Measurements from ENCODE around the gene NEXMIF. TPM values are rescaled to one million over a fixed set of nuclear protein-coding genes. Genes with fewer than 3 reads are reported as not detected.
"Not testable (repeated sequence)": the region's sequence is repeated elsewhere in the genome, so short reads cannot be mapped to it uniquely, and the experiment has no call there.

Gene NEXMIF
- total RNA-seq, 6 donors from 2014 or later: under 0.01 to 2.1 (median 0.65) TPM

GRCh38 chrX:74906417-74906816 lies 18.8 kb downstream of the NEXMIF start:
- Histone ChIP-seq H3K36me3 (no peaks in the 10 kb centered on the region), H3K4me3 (no peak overlapping the region), H3K27me3 (no peaks in the 10 kb centered on the region), H3K4me1 (no peaks in the 10 kb centered on the region), H3K27ac (no peak overlapping the region), H3K9me3 (no peaks in the 10 kb centered on the region)
- ATAC-seq (ENCODE audit: low FRiP score in 2 of 2) (no peak), DNase-seq (no peak)
- TF ChIP-seq CTCF (IDR thresholded peaks at IDR 0.05) (no peak), POLR2AphosphoS5 (IDR thresholded peaks at IDR 0.05) (no peak), EP300 (IDR thresholded peaks at IDR 0.05) (no peak), POLR2A (IDR thresholded peaks at IDR 0.05) (no peak)
- 72 to 94% methylated on average over 3 of the region's 3 CpGs for WGBS, 2 donors

GRCh38 chrX:74902806-74903205 lies 22.4 kb downstream of the NEXMIF start:
- Histone ChIP-seq H3K27me3 (no peaks in the 10 kb centered on the region), H3K4me1 (no peaks in the 10 kb centered on the region), H3K4me3 (no peak overlapping the region), H3K27ac (no peak overlapping the region), H3K9me3 (no peaks in the 10 kb centered on the region), H3K36me3 (no peaks in the 10 kb centered on the region)
- WGBS, 2 donors: 12 to 42% methylated on average over 2 of the region's 2 CpGs
- TF ChIP-seq POLR2AphosphoS5 (IDR thresholded peaks at IDR 0.05) (no peak), POLR2A (IDR thresholded peaks at IDR 0.05) (no peak), EP300 (IDR thresholded peaks at IDR 0.05) (no peak)
- peak in 1 of 2 donors; percentile 87 for ATAC-seq (ENCODE audit: low FRiP score in 2 of 2)
- DNase-seq: peak in 1 of 2 donors; percentile 57

- ATAC-seq (ENCODE audit: low FRiP score in 2 of 2) (no peak), DNase-seq (no peak)
- no peaks in the 10 kb centered on the region for H3K27me3 ChIP-seq
- H3K4me3 ChIP-seq: no peak overlapping the region
- no peak overlapping the region for H3K27ac ChIP-seq
- TF ChIP-seq POLR2A (IDR thresholded peaks at IDR 0.05) (no peak), CTCF (IDR thresholded peaks at IDR 0.05) (no peak)
- 68 to 81% methylated on average over 3 of the region's 3 CpGs for WGBS, 2 donors
- no peaks in the 10 kb centered on the region for H3K9me3 ChIP-seq
- H3K4me1 ChIP-seq: no peaks in the 10 kb centered on the region
- no peaks in the 10 kb centered on the region for H3K36me3 ChIP-seq
Measured at GRCh38 chrX:74892561-74892960, 32.7 kb downstream of the NEXMIF start.

GRCh38 chrX:74890676-74891430 lies 34.4 kb downstream of the NEXMIF start:
- Histone ChIP-seq H3K27me3 (no peaks in the 10 kb centered on the region), H3K9me3 (no peaks in the 10 kb centered on the region), H3K4me3 (no peak overlapping the region), H3K27ac (no peak overlapping the region), H3K4me1 (no peaks in the 10 kb centered on the region), H3K36me3 (no peaks in the 10 kb centered on the region)
- DNase-seq (no peak), ATAC-seq (ENCODE audit: low FRiP score in 2 of 2) (no peak)
- TF ChIP-seq POLR2A (IDR thresholded peaks at IDR 0.05) (no peak), EP300 (IDR thresholded peaks at IDR 0.05) (no peak), CTCF (IDR thresholded peaks at IDR 0.05) (no peak), POLR2AphosphoS5 (IDR thresholded peaks at IDR 0.05) (no peak)
- WGBS, 2 donors: 37 to 38% methylated on average over 4 of the region's 4 CpGs

GRCh38 chrX:74882383-74882782 lies 42.9 kb downstream of the NEXMIF start:
- not testable (repeated sequence) for H3K4me1 ChIP-seq; H3K9me3 ChIP-seq; H3K36me3 ChIP-seq; H3K27ac ChIP-seq; ATAC-seq (ENCODE audit: low FRiP score in 2 of 2); H3K4me3 ChIP-seq; DNase-seq; H3K27me3 ChIP-seq
- WGBS, 2 donors: 85% methylated on average over 9 of the region's 9 CpGs; no CpG with 5 or more reads in 1 of the 2 donors

- TF ChIP-seq CTCF (IDR thresholded peaks at IDR 0.05) (no peak), POLR2A (IDR thresholded peaks at IDR 0.05) (no peak), POLR2AphosphoS5 (IDR thresholded peaks at IDR 0.05) (no peak), EP300 (IDR thresholded peaks at IDR 0.05) (no peak)
- Histone ChIP-seq H3K36me3 (no peaks in the 10 kb centered on the region), H3K4me1 (no peaks in the 10 kb centered on the region), H3K4me3 (no peak overlapping the region), H3K27me3 (no peaks in the 10 kb centered on the region), H3K27ac (no peak overlapping the region), H3K9me3 (peaks cover 0 to 36% (median 0%) of the 10 kb centered on the region in 4 donors)
- ATAC-seq (ENCODE audit: low FRiP score in 2 of 2) (no peak), DNase-seq (no peak)
- 63 to 96% methylated on average over 1 to 4 of the region's 4 CpGs for WGBS, 2 donors
Measured at GRCh38 chrX:74865725-74866124, 59.5 kb downstream of the NEXMIF start.
